Neural cell (in vitro differentiated cells): ENCODE measurements around the gene TMPRSS4. TPM values are rescaled to one million over a fixed set of nuclear protein-coding genes. Genes with fewer than 3 reads are reported as not detected.

ENCODE experiments used
- H2AFZ ChIP-seq: fragments of 200-600, 300-800 bp; sonication (generic), shearing (Covaris generic); 2 replicates; pipeline ENCODE4 v1.6.0; 2014; ENCODE audit warnings: low read depth, mild to moderate bottlenecking, antibody characterized with exemption, low read length, moderate library complexity
- H3F3A ChIP-seq: fragments of 200-600 bp; shearing (Covaris generic); 2 replicates; pipeline ENCODE4 v1.6.1; 2016; ENCODE audit warnings: mild to moderate bottlenecking, moderate library complexity, mixed read lengths, antibody characterized with exemption, low read length; ENCODE audit not compliant: insufficient read depth, poor library complexity, severe bottlenecking
- H3K27ac ChIP-seq: fragments of 200-600, 300-800 bp; sonication (generic), shearing (Covaris generic); 2 replicates; pipeline ENCODE4 v1.5.1; 2014; ENCODE audit warnings: mild to moderate bottlenecking, low read length, moderate library complexity
- H3K27me3 ChIP-seq: fragments of 300-800, 200-600 bp; sonication (generic), shearing (Covaris generic); 2 replicates; pipeline ENCODE4 v1.6.0; 2014; ENCODE audit warnings: mild to moderate bottlenecking, low read depth, low read length, moderate library complexity; ENCODE audit not compliant: insufficient read depth
- H3K36me3 ChIP-seq: fragments of 300-800, 200-600 bp; sonication (generic), shearing (Covaris generic); 2 replicates; pipeline ENCODE4 v1.5.1; 2014; ENCODE audit warnings: mild to moderate bottlenecking, antibody characterized with exemption, low read length, moderate library complexity; ENCODE audit not compliant: insufficient read depth
- H3K4me2 ChIP-seq: fragments of 300-800, 200-600 bp; sonication (generic), shearing (Covaris generic); 2 replicates; pipeline ENCODE4 v1.6.0; 2014; ENCODE audit warnings: mild to moderate bottlenecking, low read length
- H3K4me3 ChIP-seq: fragments of 300-800, 200-600 bp; sonication (generic), shearing (Covaris generic); 2 replicates; pipeline ENCODE4 v1.5.1; 2014; ENCODE audit warnings: mild to moderate bottlenecking, low read length, moderate library complexity
- H3K79me2 ChIP-seq: fragments of 200-600 bp; shearing (Covaris generic); replicated peaks from 2 replicates; pipeline ENCODE4 v1.6.0; 2014; ENCODE audit warnings: mild to moderate bottlenecking, low read length, moderate library complexity; ENCODE audit not compliant: insufficient read depth
- H3K9ac ChIP-seq: fragments of 300-800, 200-600 bp; sonication (generic), shearing (Covaris generic); 2 replicates; pipeline ENCODE4 v1.6.1; 2016; ENCODE audit warnings: mild to moderate bottlenecking, low read length, mixed read lengths
- H3K9me2 ChIP-seq: fragments of 200-600 bp; shearing (Covaris generic); 2 replicates; pipeline ENCODE4 v1.6.1; 2016; ENCODE audit warnings: mild to moderate bottlenecking, low read length, mixed read lengths; ENCODE audit not compliant: insufficient read depth
- H3K9me3 ChIP-seq: fragments of 200-600, 300-800 bp; sonication (generic), shearing (Covaris generic); 2 replicates; pipeline ENCODE4 v1.6.1; 2016; ENCODE audit warnings: mild to moderate bottlenecking, mixed run types, low read length, moderate library complexity, mixed read lengths
- H4K20me1 ChIP-seq: fragments of 200-600 bp; shearing (Covaris generic); 2 replicates; pipeline ENCODE4 v1.6.1; 2016; ENCODE audit warnings: mild to moderate bottlenecking, mixed run types; ENCODE audit not compliant: insufficient read depth
- CTCF ChIP-seq: fragments of 450-650 bp; IDR thresholded peaks from 2 replicates; pipeline ENCODE4 v1.5.1; 2014; ENCODE audit warnings: antibody characterized with exemption, mild to moderate bottlenecking, moderate library complexity; ENCODE audit not compliant: poor library complexity, severe bottlenecking
- EP300 ChIP-seq: fragments of 450-650 bp; conservative IDR thresholded peaks from 2 replicates; pipeline ENCODE4 v1.6.1; 2014; ENCODE audit warnings: antibody characterized with exemption, mild to moderate bottlenecking, moderate library complexity; ENCODE audit not compliant: poor library complexity, severe bottlenecking
- EZH2 ChIP-seq: fragments of 200-600, 300-800 bp; shearing (Covaris generic), sonication (generic); IDR thresholded peaks from 2 replicates; pipeline ENCODE4 v1.6.1; 2014; ENCODE audit warnings: antibody characterized with exemption, low read length, borderline replicate concordance, mild to moderate bottlenecking; ENCODE audit not compliant: insufficient read depth, poor library complexity, severe bottlenecking
- MXI1 ChIP-seq: fragments of 450-650 bp; conservative IDR thresholded peaks from 2 replicates; pipeline ENCODE4 v1.6.1; 2014; ENCODE audit warnings: antibody characterized with exemption, mild to moderate bottlenecking; ENCODE audit not compliant: poor library complexity, severe bottlenecking
- POLR2AphosphoS5 ChIP-seq: IDR thresholded peaks from 2 replicates; pipeline ENCODE4 v1.6.1; 2012
- RAD21 ChIP-seq: fragments of 450-650 bp; conservative IDR thresholded peaks from 2 replicates; pipeline ENCODE4 v1.6.1; 2014; ENCODE audit warnings: antibody characterized with exemption, mild to moderate bottlenecking, moderate library complexity
- REST ChIP-seq: IDR thresholded peaks from 2 replicates; pipeline ENCODE4 v1.6.1; 2012; ENCODE audit warnings: borderline replicate concordance
- SMC3 ChIP-seq: fragments of 450-650 bp; conservative IDR thresholded peaks from 2 replicates; pipeline ENCODE4 v1.6.1; 2014; ENCODE audit warnings: antibody characterized with exemption, mild to moderate bottlenecking, moderate library complexity; ENCODE audit not compliant: poor library complexity
- TAF1 ChIP-seq: IDR thresholded peaks from 2 replicates; pipeline ENCODE4 v1.6.1; 2012; ENCODE audit warnings: low read depth
- polyA plus RNA-seq: library from polyadenylated mRNA; depleted of rRNA; stranded (reverse); fragments of >200 nt; gene quantifications from 2 replicates; pipeline ENCODE4 v1.2.3, GENCODE V29; 2014

TMPRSS4 gene
- polyA plus RNA-seq, 1 donor from 2014 or later, result not detected

GRCh38 chr11:118145285-118146227 lies 68.7 kb downstream of the TMPRSS4 start:
- Histone ChIP-seq H3K9me2 (no peaks in the 10 kb centered on the region), H3K9ac (peak overlapping the region; percentile 55), H3K4me2 (peak overlapping the region; percentile 46), H4K20me1 (no peaks in the 10 kb centered on the region), H3F3A (no peaks in the 10 kb centered on the region), H3K79me2 (no peaks in the 10 kb centered on the region), H3K4me3 (peak overlapping the region; percentile 80), H3K9me3 (no peaks in the 10 kb centered on the region), H3K27me3 (peaks cover 39% of the 10 kb centered on the region), H2AFZ (peak overlapping the region; percentile 47), H3K36me3 (no peaks in the 10 kb centered on the region), H3K27ac (no peak overlapping the region)
- TF ChIP-seq EZH2 (no peak), TAF1 (no peak), SMC3 (peak; percentile 99), EP300 (peak; percentile 12), MXI1 (peak; percentile 33), RAD21 (peak; percentile 99), CTCF (peak; percentile 99), REST (no peak), POLR2AphosphoS5 (no peak)

GRCh38 chr11:118146554-118146953 lies 69.7 kb downstream of the TMPRSS4 start:
- H3K4me3 ChIP-seq, result no peak overlapping the region
- no peaks in the 10 kb centered on the region for H3K9me3 ChIP-seq
- TF ChIP-seq EP300 (no peak), EZH2 (no peak), POLR2AphosphoS5 (no peak), SMC3 (no peak), TAF1 (no peak), RAD21 (no peak), MXI1 (no peak), CTCF (no peak), REST (no peak)
- H2AFZ ChIP-seq, result no peak overlapping the region
- H3K27ac ChIP-seq, result no peak overlapping the region
- H3K36me3 ChIP-seq, result no peaks in the 10 kb centered on the region
- no peak overlapping the region for H3K9ac ChIP-seq
- no peaks in the 10 kb centered on the region for H3K9me2 ChIP-seq
- no peak overlapping the region for H3K4me2 ChIP-seq
- no peaks in the 10 kb centered on the region for H3K79me2 ChIP-seq
- peaks cover 49% of the 10 kb centered on the region for H3K27me3 ChIP-seq
- no peaks in the 10 kb centered on the region for H3F3A ChIP-seq
- no peaks in the 10 kb centered on the region for H4K20me1 ChIP-seq
